GM18858 (cell line): Measurements from ENCODE around the gene WASF3.
"Not testable (repeated sequence)": the region's sequence is repeated elsewhere in the genome, so short reads cannot be mapped to it uniquely, and the experiment has no call there.

Source experiments
- ATAC-seq: cut with Tn5 transposase; IDR thresholded peaks from one replicate; pipeline ENCODE4 v1.9.1; 2021; ENCODE audit not compliant: unreplicated experiment

Gene WASF3

GRCh38 chr13:26623125-26623524, 65.6 kb downstream of the WASF3 start:
- ATAC-seq = no peak

GRCh38 chr13:26624572-26624971, 67.1 kb downstream of the WASF3 start:
- ATAC-seq = no peak

GRCh38 chr13:26626271-26626670, 68.8 kb downstream of the WASF3 start:
- no peak for ATAC-seq

- ATAC-seq = no peak
Measured at GRCh38 chr13:26628706-26629105, 71.2 kb downstream of the WASF3 start.

GRCh38 chr13:26629260-26629825, 71.9 kb downstream of the WASF3 start:
- no peak for ATAC-seq

- not testable (repeated sequence) for ATAC-seq
Measured at GRCh38 chr13:26635634-26636033, 78.2 kb downstream of the WASF3 start.

- not testable (repeated sequence) for ATAC-seq
Measured at GRCh38 chr13:26636073-26636472, 78.6 kb downstream of the WASF3 start.

GRCh38 chr13:26646603-26647002, 89.1 kb downstream of the WASF3 start:
- no peak for ATAC-seq

GRCh38 chr13:26651234-26651633, 93.8 kb downstream of the WASF3 start:
- no peak for ATAC-seq

- ATAC-seq = no peak
Measured at GRCh38 chr13:26653310-26653709, 95.8 kb downstream of the WASF3 start.

GRCh38 chr13:26653842-26654241, 96.4 kb downstream of the WASF3 start:
- no peak for ATAC-seq

- no peak for ATAC-seq
Measured at GRCh38 chr13:26656919-26657318, 99.4 kb downstream of the WASF3 start.

- ATAC-seq = no peak
Measured at GRCh38 chr13:26658448-26659385, 101.2 kb downstream of the WASF3 start.

- ATAC-seq = no peak
Measured at GRCh38 chr13:26660185-26660584, 102.7 kb downstream of the WASF3 start.

- ATAC-seq = no peak
Measured at GRCh38 chr13:26660766-26661165, 103.3 kb downstream of the WASF3 start.

GRCh38 chr13:26663791-26664190, 106.3 kb downstream of the WASF3 start:
- no peak for ATAC-seq

- no peak for ATAC-seq
Measured at GRCh38 chr13:26664286-26664685, 106.8 kb downstream of the WASF3 start.

GRCh38 chr13:26664876-26665275, 107.4 kb downstream of the WASF3 start:
- no peak for ATAC-seq

GRCh38 chr13:26668357-26669146, 111.1 kb downstream of the WASF3 start:
- ATAC-seq = no peak

- no peak for ATAC-seq
Measured at GRCh38 chr13:26673890-26674289, 116.4 kb downstream of the WASF3 start.

- no peak for ATAC-seq
Measured at GRCh38 chr13:26677156-26677555, 119.7 kb downstream of the WASF3 start.

GRCh38 chr13:26678330-26678729, 120.8 kb downstream of the WASF3 start:
- no peak for ATAC-seq
